Progenitor cell of endocrine pancreas (in vitro differentiated cells): ENCODE results near the gene NAV2. TPM values are rescaled to one million over a fixed set of nuclear protein-coding genes. Genes with fewer than 3 reads are reported as not detected.

Experiments used
- DNase-seq: peaks from one replicate; pipeline ENCODE4 v3.0.0; 2021; ENCODE audit warnings: low spot score; ENCODE audit not compliant: unreplicated experiment
- H3K27ac Mint-ChIP-seq: 2 replicates; pipeline ENCODE4 v1.8.0; 2021; ENCODE audit warnings: mild to moderate bottlenecking, moderate library complexity, mixed read lengths
- H3K27me3 Mint-ChIP-seq: 2 replicates; pipeline ENCODE4 v1.8.0; 2021; ENCODE audit warnings: mixed read lengths
- H3K36me3 Mint-ChIP-seq: 2 replicates; pipeline ENCODE4 v1.8.0; 2022; ENCODE audit warnings: mixed read lengths; ENCODE audit not compliant: insufficient read depth
- H3K4me1 Mint-ChIP-seq: 2 replicates; pipeline ENCODE4 v1.8.0; 2021; ENCODE audit warnings: low read depth, mixed read lengths
- H3K4me3 Mint-ChIP-seq: 2 replicates; pipeline ENCODE4 v1.8.0; 2021; ENCODE audit warnings: low read depth, mild to moderate bottlenecking, moderate library complexity, mixed read lengths
- H3K9me3 Mint-ChIP-seq: 2 replicates; pipeline ENCODE4 v1.8.0; 2021; ENCODE audit warnings: low read depth, mixed read lengths
- total RNA-seq: library from RNA; stranded (reverse); gene quantifications from 2 replicates; pipeline ENCODE4 v1.2.1, GENCODE V29; 2021
- TF ChIP-seq, protein P1 (sequence below): fragments of 200-600 bp; sonication (generic); IDR thresholded peaks from one replicate; pipeline ENCODE4 v1.5.0; 2021; ENCODE audit warnings: antibody characterized with exemption, mild to moderate bottlenecking; ENCODE audit not compliant: unreplicated experiment

Gene NAV2
- total RNA-seq, 1 donor from 2014 or later, result 88.3 TPM

GRCh38 chr11:19954899-19955298, 242.3 kb downstream of the NAV2 start:
- Mint-ChIP-seq H3K27me3 (no peaks in the 10 kb centered on the region), H3K9me3 (no peaks in the 10 kb centered on the region), H3K27ac (no peak overlapping the region), H3K36me3 (peaks cover 3% of the 10 kb centered on the region), H3K4me3 (no peak overlapping the region), H3K4me1 (peaks cover 26% of the 10 kb centered on the region)
- DNase-seq, result no peak
- TF ChIP-seq, protein P1, sequence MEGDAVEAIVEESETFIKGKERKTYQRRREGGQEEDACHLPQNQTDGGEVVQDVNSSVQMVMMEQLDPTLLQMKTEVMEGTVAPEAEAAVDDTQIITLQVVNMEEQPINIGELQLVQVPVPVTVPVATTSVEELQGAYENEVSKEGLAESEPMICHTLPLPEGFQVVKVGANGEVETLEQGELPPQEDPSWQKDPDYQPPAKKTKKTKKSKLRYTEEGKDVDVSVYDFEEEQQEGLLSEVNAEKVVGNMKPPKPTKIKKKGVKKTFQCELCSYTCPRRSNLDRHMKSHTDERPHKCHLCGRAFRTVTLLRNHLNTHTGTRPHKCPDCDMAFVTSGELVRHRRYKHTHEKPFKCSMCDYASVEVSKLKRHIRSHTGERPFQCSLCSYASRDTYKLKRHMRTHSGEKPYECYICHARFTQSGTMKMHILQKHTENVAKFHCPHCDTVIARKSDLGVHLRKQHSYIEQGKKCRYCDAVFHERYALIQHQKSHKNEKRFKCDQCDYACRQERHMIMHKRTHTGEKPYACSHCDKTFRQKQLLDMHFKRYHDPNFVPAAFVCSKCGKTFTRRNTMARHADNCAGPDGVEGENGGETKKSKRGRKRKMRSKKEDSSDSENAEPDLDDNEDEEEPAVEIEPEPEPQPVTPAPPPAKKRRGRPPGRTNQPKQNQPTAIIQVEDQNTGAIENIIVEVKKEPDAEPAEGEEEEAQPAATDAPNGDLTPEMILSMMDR, result no peak

GRCh38 chr11:19955660-19956059, 243.0 kb downstream of the NAV2 start:
- no peaks in the 10 kb centered on the region for H3K27me3 Mint-ChIP-seq
- H3K36me3 Mint-ChIP-seq, result peaks cover 3% of the 10 kb centered on the region
- TF ChIP-seq, protein P1, result no peak
- no peak for DNase-seq
- H3K4me1 Mint-ChIP-seq, result peaks cover 26% of the 10 kb centered on the region
- no peaks in the 10 kb centered on the region for H3K9me3 Mint-ChIP-seq
- no peak overlapping the region for H3K4me3 Mint-ChIP-seq
- H3K27ac Mint-ChIP-seq, result no peak overlapping the region

GRCh38 chr11:19956228-19956627, 243.6 kb downstream of the NAV2 start:
- Mint-ChIP-seq H3K4me1 (peaks cover 26% of the 10 kb centered on the region), H3K27me3 (no peaks in the 10 kb centered on the region), H3K27ac (no peak overlapping the region), H3K4me3 (no peak overlapping the region), H3K9me3 (no peaks in the 10 kb centered on the region), H3K36me3 (peaks cover 3% of the 10 kb centered on the region)
- TF ChIP-seq, protein P1, result no peak
- no peak for DNase-seq

DNA sequence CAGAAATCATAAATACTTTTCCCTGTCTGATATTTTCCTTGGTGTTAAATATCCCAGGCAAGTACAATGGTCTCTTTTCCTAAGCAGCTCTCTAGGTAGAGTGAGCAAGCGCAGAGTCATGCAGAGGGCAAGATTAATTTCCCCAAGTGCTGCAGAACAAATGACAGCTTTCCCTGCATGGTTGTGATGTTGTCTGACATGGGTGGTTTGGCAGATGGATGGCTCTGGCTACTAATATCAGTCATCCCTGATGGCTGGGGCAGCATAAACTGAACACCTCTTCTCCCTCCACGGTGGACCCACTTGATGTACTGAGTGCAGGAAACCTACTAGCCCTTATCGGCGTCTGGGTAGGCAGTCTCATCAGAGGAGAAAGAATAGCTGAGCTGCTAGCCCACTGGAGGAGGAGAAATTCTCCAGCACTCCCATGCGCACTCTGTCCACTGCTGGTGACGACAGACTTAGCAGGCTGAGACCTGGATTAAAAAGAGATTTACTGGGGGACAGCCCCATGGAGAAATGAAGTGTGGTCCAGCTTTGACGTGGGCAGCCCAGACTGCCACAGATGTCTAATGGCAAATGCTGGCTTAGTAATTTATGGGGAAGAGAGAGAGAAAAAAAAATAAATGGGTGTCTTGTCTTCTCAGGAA, 244.8 kb downstream of the NAV2 start:
- Mint-ChIP-seq H3K4me3 (no peak overlapping the region), H3K9me3 (no peaks in the 10 kb centered on the region), H3K27me3 (no peaks in the 10 kb centered on the region), H3K27ac (no peak overlapping the region), H3K36me3 (peaks cover 5% of the 10 kb centered on the region), H3K4me1 (peaks cover 17% of the 10 kb centered on the region)
- DNase-seq, result no peak
- TF ChIP-seq, protein P1, result no peak

- H3K27me3 Mint-ChIP-seq, result no peaks in the 10 kb centered on the region
- TF ChIP-seq, protein P1, result no peak
- H3K36me3 Mint-ChIP-seq, result peaks cover 5% of the 10 kb centered on the region
- peaks cover 11% of the 10 kb centered on the region for H3K4me1 Mint-ChIP-seq
- H3K27ac Mint-ChIP-seq, result no peak overlapping the region
- no peak overlapping the region for H3K4me3 Mint-ChIP-seq
- no peaks in the 10 kb centered on the region for H3K9me3 Mint-ChIP-seq
- DNase-seq, result no peak
Measured at GRCh38 chr11:19958204-19958603, 245.6 kb downstream of the NAV2 start.
